SK-N-MC (cell line): Measurements from ENCODE around the gene FBLIM1.

ENCODE experiments used
- EZH2 ChIP-seq: fragments of 200-600 bp; sonication (generic); IDR thresholded peaks from one replicate; pipeline ENCODE4 v1.6.1; 2017; ENCODE audit warnings: antibody characterized with exemption
- FOXP2 ChIP-seq: optimal IDR thresholded peaks from 2 replicates; pipeline ENCODE3; 2011; ENCODE audit warnings: mild to moderate bottlenecking, moderate library complexity; ENCODE audit not compliant: insufficient read depth; ENCODE audit errors: extremely low read length, control extremely low read depth
- POLR2AphosphoS5 ChIP-seq: IDR thresholded peaks from 2 replicates; pipeline ENCODE4 v1.6.1; 2012; ENCODE audit warnings: mild to moderate bottlenecking, low read depth, low read length, borderline replicate concordance

DNA sequence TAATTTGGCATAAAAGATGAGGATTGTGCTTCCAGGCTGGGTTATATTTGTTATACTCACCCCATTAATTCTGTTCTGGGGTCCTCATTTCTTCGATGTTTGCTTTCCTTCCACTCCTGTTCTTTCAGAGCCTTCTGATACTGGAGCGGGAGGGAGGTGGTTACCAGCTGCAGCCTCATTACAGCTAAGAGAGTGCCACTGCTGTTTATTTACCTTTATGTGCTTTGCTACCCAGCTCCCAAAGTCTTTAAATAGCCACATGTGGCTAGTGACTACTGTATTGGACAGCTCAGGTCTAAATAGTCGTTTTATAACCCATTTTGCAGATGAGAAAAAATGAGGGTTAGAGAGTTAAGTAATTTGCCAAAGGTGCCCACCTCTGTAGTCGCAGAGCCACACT, 49.4 kb upstream of the FBLIM1 start:
- no peak for TF ChIP-seq POLR2AphosphoS5
- TF ChIP-seq EZH2 = no peak
- no peak for TF ChIP-seq FOXP2
